ENCODE measurements around the gene RTP4. TPM values are rescaled to one million over a fixed set of nuclear protein-coding genes. Genes with fewer than 3 reads are reported as not detected.

RTP4 gene
- total and polyA plus RNA-seq, 9 of the 15 experiments (the other 6 are each of a cell fraction or from before 2014, with no cell fraction given), result 0.06 to 0.17 TPM; not detected in 7

DNA sequence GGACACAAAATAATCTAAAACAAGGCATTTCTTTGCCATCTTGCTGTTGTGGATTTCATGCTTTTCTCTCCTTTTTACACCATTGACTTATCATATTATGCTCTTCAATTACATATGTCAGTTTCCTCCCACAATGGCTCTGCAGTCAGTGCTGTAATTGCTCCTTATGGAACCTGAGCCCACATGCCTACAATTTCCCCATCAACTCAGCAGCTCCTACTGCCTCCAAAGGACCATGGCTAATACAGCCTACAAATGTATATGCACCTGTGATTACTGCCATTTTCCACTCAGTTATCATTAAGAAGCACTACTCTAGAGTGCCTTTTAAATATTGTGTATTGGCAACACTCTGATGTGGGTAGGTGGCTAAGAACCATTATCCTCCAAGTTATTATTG lies 30.8 kb downstream of the RTP4 start:
- Histone ChIP-seq H2AFZ (ENCODE audit: low read depth, low read length) (no peak overlapping the region), H3K27me3 (ENCODE audit: control insufficient read depth in 2 of 2, insufficient read depth in 2 of 2, low read length in 2 of 2) (peaks cover 0 to 3% of the 10 kb centered on the region in 2 experiments; a peak in 2 of 5 replicates), H3K79me2 (ENCODE audit: control insufficient read depth, insufficient read depth, low read length) (no peaks in the 10 kb centered on the region), H3K4me3 (no peak overlapping the region), H3K9me3 (replicated peaks; ENCODE audit: control insufficient read depth, insufficient read depth, low read depth, low read length) (no peaks in the 10 kb centered on the region), H3K9me1 (ENCODE audit: control insufficient read depth, insufficient read depth, low read length) (no peaks in the 10 kb centered on the region), H3K36me3 (ENCODE audit: control insufficient read depth, insufficient read depth, low read length) (no peaks in the 10 kb centered on the region), H3K27ac (ENCODE audit: extremely low read depth, low read depth, low read length) (no peak overlapping the region), H3K9ac (ENCODE audit: insufficient read depth in 1 of 2, low read depth in 2 of 2, low read length in 2 of 2) (no peak overlapping the region), H4K20me1 (replicated peaks; ENCODE audit: control insufficient read depth, insufficient read depth, low read length) (no peaks in the 10 kb centered on the region), H3K4me2 (ENCODE audit: insufficient read depth, low read length) (no peak overlapping the region), H3K4me1 (replicated peaks in 1 of 2; ENCODE audit: control insufficient read depth in 2 of 2, insufficient read depth in 2 of 2, low read length in 2 of 2) (no peaks in the 10 kb centered on the region)
- ChIA-PET CTCF (ENCODE audit: low intra/inter-chr PET ratio) (no interaction called here), POLR2A (interaction anchor here (0.8 kb wide), 1 partner anchor 9 kb away, joined by 3 read pairs; no protein-coding TSS in a partner anchor)
- ATAC-seq (no peak), FAIRE-seq (no peak), DNase-seq (ENCODE audit: extremely low read depth in 1 of 4, low spot score in 3 of 4) (no peak)
- no peak for TF ChIP-seq ARNT (IDR thresholded peaks at IDR 0.05)
- no peak for TF ChIP-seq ZNF311 (CRISPR knock-in tag; IDR thresholded peaks at IDR 0.05)
- TF ChIP-seq TBP (optimal IDR thresholded peaks at IDR 0.05; ENCODE audit: low read depth, low read length), result no peak
- intact Hi-C loops (cut with micrococcal nuclease), result no loop called here
- no TSS peak for BruUV-seq (replicated peaks)
- in situ Hi-C loops (cut with MboI), result no loop called here

DNA sequence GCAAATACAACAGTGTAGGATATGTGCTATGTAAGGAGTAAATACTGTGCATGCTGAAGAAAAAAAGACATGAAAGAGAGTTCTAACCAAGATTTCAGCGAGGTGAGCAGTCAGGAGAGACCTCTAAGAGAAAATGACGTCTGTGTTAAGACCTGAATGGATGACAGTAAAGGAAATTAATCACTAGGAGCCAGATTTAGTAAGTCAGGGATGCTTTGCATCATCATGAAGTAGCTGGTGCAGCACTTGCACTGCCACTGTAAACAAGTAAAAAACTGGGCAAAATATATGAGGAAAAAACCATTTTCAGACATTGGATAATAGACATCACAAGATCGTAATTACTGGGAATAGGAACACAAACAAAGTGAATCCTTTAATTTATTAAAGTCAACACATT lies 32.6 kb downstream of the RTP4 start:
- no peak for ATAC-seq
- no peak overlapping the region for H2AFZ ChIP-seq (ENCODE audit: low read depth, low read length)
- no peaks in the 10 kb centered on the region for H4K20me1 ChIP-seq (replicated peaks; ENCODE audit: control insufficient read depth, insufficient read depth, low read length)
- H3K27me3 ChIP-seq (ENCODE audit: control insufficient read depth in 2 of 2, insufficient read depth in 2 of 2, low read length in 2 of 2), result peaks cover 0 to 3% of the 10 kb centered on the region in 2 experiments; a peak in 2 of 5 replicates
- H3K9me3 ChIP-seq (replicated peaks; ENCODE audit: control insufficient read depth, insufficient read depth, low read depth, low read length), result no peaks in the 10 kb centered on the region
- H3K4me3 ChIP-seq, result no peak overlapping the region
- H3K27ac ChIP-seq (ENCODE audit: extremely low read depth, low read depth, low read length), result no peak overlapping the region
- 0% methylated on average over 3 of the region's 3 CpGs for WGBS (ENCODE audit: insufficient coverage, low coverage, missing lambda C conversion rate)
- no peaks in the 10 kb centered on the region for H3K79me2 ChIP-seq (ENCODE audit: control insufficient read depth, insufficient read depth, low read length)
- H3K36me3 ChIP-seq (ENCODE audit: control insufficient read depth, insufficient read depth, low read length), result no peaks in the 10 kb centered on the region
- CTCF ChIA-PET (ENCODE audit: low intra/inter-chr PET ratio), result no interaction called here
- in situ Hi-C loops (cut with MboI), result no loop called here
- FAIRE-seq, result no peak
- no peak overlapping the region for H3K9ac ChIP-seq (ENCODE audit: insufficient read depth in 1 of 2, low read depth in 2 of 2, low read length in 2 of 2)
- intact Hi-C loops (cut with micrococcal nuclease), result no loop called here
- no peak overlapping the region for H3K4me2 ChIP-seq (ENCODE audit: insufficient read depth, low read length)
- no peak for DNase-seq (ENCODE audit: extremely low read depth in 1 of 4, low spot score in 3 of 4)
- no peaks in the 10 kb centered on the region for H3K9me1 ChIP-seq (ENCODE audit: control insufficient read depth, insufficient read depth, low read length)
- POLR2A ChIA-PET, result no interaction called here
- no TSS peak for BruUV-seq (replicated peaks)
- no peaks in the 10 kb centered on the region for H3K4me1 ChIP-seq (replicated peaks in 1 of 2; ENCODE audit: control insufficient read depth in 2 of 2, insufficient read depth in 2 of 2, low read length in 2 of 2)
- TF ChIP-seq, protein P1, sequence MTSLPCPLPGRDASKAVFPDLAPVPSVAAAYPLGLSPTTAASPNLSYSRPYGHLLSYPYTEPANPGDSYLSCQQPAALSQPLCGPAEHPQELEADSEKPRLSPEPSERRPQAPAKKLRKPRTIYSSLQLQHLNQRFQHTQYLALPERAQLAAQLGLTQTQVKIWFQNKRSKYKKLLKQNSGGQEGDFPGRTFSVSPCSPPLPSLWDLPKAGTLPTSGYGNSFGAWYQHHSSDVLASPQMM (CRISPR knock-in tag; IDR thresholded peaks at IDR 0.05), result no peak
- TF ChIP-seq, protein P2, sequence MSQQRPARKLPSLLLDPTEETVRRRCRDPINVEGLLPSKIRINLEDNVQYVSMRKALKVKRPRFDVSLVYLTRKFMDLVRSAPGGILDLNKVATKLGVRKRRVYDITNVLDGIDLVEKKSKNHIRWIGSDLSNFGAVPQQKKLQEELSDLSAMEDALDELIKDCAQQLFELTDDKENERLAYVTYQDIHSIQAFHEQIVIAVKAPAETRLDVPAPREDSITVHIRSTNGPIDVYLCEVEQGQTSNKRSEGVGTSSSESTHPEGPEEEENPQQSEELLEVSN (IDR thresholded peaks at IDR 0.05; ENCODE audit: borderline replicate concordance in 1 of 2, extremely low read depth in 1 of 2, insufficient read depth in 1 of 2, insufficient read length in 1 of 2, low read depth in 1 of 2, low read length in 1 of 2, poor library complexity in 1 of 2, severe bottlenecking in 1 of 2), result no peak
- TF ChIP-seq, protein P3, sequence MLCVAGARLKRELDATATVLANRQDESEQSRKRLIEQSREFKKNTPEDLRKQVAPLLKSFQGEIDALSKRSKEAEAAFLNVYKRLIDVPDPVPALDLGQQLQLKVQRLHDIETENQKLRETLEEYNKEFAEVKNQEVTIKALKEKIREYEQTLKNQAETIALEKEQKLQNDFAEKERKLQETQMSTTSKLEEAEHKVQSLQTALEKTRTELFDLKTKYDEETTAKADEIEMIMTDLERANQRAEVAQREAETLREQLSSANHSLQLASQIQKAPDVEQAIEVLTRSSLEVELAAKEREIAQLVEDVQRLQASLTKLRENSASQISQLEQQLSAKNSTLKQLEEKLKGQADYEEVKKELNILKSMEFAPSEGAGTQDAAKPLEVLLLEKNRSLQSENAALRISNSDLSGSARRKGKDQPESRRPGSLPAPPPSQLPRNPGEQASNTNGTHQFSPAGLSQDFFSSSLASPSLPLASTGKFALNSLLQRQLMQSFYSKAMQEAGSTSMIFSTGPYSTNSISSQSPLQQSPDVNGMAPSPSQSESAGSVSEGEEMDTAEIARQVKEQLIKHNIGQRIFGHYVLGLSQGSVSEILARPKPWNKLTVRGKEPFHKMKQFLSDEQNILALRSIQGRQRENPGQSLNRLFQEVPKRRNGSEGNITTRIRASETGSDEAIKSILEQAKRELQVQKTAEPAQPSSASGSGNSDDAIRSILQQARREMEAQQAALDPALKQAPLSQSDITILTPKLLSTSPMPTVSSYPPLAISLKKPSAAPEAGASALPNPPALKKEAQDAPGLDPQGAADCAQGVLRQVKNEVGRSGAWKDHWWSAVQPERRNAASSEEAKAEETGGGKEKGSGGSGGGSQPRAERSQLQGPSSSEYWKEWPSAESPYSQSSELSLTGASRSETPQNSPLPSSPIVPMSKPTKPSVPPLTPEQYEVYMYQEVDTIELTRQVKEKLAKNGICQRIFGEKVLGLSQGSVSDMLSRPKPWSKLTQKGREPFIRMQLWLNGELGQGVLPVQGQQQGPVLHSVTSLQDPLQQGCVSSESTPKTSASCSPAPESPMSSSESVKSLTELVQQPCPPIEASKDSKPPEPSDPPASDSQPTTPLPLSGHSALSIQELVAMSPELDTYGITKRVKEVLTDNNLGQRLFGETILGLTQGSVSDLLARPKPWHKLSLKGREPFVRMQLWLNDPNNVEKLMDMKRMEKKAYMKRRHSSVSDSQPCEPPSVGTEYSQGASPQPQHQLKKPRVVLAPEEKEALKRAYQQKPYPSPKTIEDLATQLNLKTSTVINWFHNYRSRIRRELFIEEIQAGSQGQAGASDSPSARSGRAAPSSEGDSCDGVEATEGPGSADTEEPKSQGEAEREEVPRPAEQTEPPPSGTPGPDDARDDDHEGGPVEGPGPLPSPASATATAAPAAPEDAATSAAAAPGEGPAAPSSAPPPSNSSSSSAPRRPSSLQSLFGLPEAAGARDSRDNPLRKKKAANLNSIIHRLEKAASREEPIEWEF (CRISPR knock-in tag; IDR thresholded peaks at IDR 0.05), result no peak
